Measurements from ENCODE around the gene SLC30A10. TPM values are rescaled to one million over a fixed set of nuclear protein-coding genes. Genes with fewer than 3 reads are reported as not detected.

SLC30A10 gene
- total RNA-seq, 1 experiment from 2014 or later, result 0.09 TPM

DNA sequence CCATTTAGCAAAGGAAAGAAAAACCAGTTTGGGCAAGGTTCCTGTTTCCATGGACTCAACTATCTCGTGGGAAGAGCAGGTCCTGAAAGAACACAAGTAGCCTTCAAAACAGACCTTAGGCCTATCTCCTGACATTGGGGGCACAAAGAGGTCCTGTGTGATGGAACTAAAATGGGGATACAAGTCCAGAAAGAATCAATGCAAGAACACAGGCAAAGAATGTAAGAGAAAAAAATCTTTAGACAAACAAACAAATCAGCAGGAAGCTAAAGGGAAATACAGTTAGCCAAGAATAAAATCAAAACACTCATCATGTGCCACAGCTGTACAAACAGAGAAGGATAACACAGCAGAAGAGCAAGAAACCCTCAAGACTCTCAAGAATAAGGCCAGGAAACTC, 28.2 kb downstream of the SLC30A10 start:
- Histone ChIP-seq H4K20me1 (ENCODE audit: control insufficient read depth, insufficient read depth, insufficient read length) (no peaks in the 10 kb centered on the region), H2BK15ac (ENCODE audit: low read depth, low read length) (no peak overlapping the region), H3K14ac (ENCODE audit: insufficient read depth, low read length) (no peak overlapping the region), H3K9me3 (ENCODE audit: control insufficient read depth, low read depth, low read length) (no peaks in the 10 kb centered on the region), H3K4me2 (ENCODE audit: insufficient read depth, insufficient read length, low read length) (no peak overlapping the region), H2BK120ac (ENCODE audit: low read depth, low read length, poor library complexity, severe bottlenecking) (no peak overlapping the region), H3K56ac (ENCODE audit: insufficient read length, low read depth, low read length) (no peak overlapping the region), H2BK5ac (ENCODE audit: insufficient read length, low read length) (no peak overlapping the region), H3K9ac (ENCODE audit: extremely low read depth, insufficient read length, low read length) (no peak overlapping the region), H3K79me2 (ENCODE audit: insufficient read depth, low read length) (no peaks in the 10 kb centered on the region), H4K5ac (ENCODE audit: insufficient read length, low read depth, low read length) (no peak overlapping the region), H4K91ac (ENCODE audit: insufficient read length, low read depth, low read length) (no peak overlapping the region), H2AFZ (ENCODE audit: low read length) (no peak overlapping the region), H3K18ac (ENCODE audit: insufficient read length, low read depth, low read length) (no peak overlapping the region), H2BK12ac (ENCODE audit: insufficient read length, low read depth, low read length) (no peak overlapping the region), H3T11ph (ENCODE audit: low read length) (no peak overlapping the region), H3K23me2 (ENCODE audit: insufficient read length, low read depth, low read length, poor library complexity, severe bottlenecking) (no peaks in the 10 kb centered on the region), H3K23ac (ENCODE audit: insufficient read length, low read depth, low read length) (no peak overlapping the region), H4K8ac (replicated peaks; ENCODE audit: insufficient read length, low read depth, low read length) (no peak overlapping the region), H3K4ac (ENCODE audit: low read depth, low read length) (no peak overlapping the region), H3K27ac (ENCODE audit: insufficient read length, low read depth, low read length) (no peak overlapping the region), H2BK20ac (ENCODE audit: low read depth, low read length, poor library complexity, severe bottlenecking) (no peak overlapping the region), H3K4me1 (ENCODE audit: insufficient read depth, low read length) (0 out of 2 replicates have a peak, but pooled peaks cover 5% of the 10 kb centered on the region), H2AK5ac (ENCODE audit: insufficient read length, low read length) (no peak overlapping the region), H3K27me3 (ENCODE audit: insufficient read depth, low read length) (no peaks in the 10 kb centered on the region), H3K79me1 (ENCODE audit: insufficient read depth, low read depth, low read length, poor library complexity, severe bottlenecking) (no peaks in the 10 kb centered on the region)
- DNase-seq, result no peak
- no peaks in the 10 kb centered on the region for H3K36me3 Mint-ChIP-seq (ENCODE audit: insufficient read depth in 1 of 3, low read depth in 3 of 3)
- TF ChIP-seq, protein P1, sequence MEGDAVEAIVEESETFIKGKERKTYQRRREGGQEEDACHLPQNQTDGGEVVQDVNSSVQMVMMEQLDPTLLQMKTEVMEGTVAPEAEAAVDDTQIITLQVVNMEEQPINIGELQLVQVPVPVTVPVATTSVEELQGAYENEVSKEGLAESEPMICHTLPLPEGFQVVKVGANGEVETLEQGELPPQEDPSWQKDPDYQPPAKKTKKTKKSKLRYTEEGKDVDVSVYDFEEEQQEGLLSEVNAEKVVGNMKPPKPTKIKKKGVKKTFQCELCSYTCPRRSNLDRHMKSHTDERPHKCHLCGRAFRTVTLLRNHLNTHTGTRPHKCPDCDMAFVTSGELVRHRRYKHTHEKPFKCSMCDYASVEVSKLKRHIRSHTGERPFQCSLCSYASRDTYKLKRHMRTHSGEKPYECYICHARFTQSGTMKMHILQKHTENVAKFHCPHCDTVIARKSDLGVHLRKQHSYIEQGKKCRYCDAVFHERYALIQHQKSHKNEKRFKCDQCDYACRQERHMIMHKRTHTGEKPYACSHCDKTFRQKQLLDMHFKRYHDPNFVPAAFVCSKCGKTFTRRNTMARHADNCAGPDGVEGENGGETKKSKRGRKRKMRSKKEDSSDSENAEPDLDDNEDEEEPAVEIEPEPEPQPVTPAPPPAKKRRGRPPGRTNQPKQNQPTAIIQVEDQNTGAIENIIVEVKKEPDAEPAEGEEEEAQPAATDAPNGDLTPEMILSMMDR (conservative IDR thresholded peaks at IDR 0.05), result no peak
- no peak overlapping the region for H3K4me3 Mint-ChIP-seq
- peaks cover 24 to 39% of the 10 kb centered on the region in 2 experiments for H3K4me1 Mint-ChIP-seq
- H3K9me3 Mint-ChIP-seq, result no peaks in the 10 kb centered on the region
- H3K27ac Mint-ChIP-seq, result 0 out of 7 replicates have a peak overlapping the region, but pooled peaks of 1 of the 3 experiments have one; percentile 12
- WGBS (ENCODE audit: extremely low coverage, insufficient read length, low lambda C conversion rate), result no CpG with 5 or more reads among the region's 1 CpG
- no peaks in the 10 kb centered on the region; the same call in 1 of the 2 replicates for H3K27me3 Mint-ChIP-seq (ENCODE audit: low read depth)
